GM18519 (cell line): ENCODE measurements around the gene PEAK3.

Source experiments
- ATAC-seq: cut with Tn5 transposase; IDR thresholded peaks from one replicate; pipeline ENCODE4 v1.9.1; 2021; ENCODE audit warnings: mild to moderate bottlenecking, moderate library complexity; ENCODE audit not compliant: unreplicated experiment, low FRiP score

The PEAK3 gene

DNA sequence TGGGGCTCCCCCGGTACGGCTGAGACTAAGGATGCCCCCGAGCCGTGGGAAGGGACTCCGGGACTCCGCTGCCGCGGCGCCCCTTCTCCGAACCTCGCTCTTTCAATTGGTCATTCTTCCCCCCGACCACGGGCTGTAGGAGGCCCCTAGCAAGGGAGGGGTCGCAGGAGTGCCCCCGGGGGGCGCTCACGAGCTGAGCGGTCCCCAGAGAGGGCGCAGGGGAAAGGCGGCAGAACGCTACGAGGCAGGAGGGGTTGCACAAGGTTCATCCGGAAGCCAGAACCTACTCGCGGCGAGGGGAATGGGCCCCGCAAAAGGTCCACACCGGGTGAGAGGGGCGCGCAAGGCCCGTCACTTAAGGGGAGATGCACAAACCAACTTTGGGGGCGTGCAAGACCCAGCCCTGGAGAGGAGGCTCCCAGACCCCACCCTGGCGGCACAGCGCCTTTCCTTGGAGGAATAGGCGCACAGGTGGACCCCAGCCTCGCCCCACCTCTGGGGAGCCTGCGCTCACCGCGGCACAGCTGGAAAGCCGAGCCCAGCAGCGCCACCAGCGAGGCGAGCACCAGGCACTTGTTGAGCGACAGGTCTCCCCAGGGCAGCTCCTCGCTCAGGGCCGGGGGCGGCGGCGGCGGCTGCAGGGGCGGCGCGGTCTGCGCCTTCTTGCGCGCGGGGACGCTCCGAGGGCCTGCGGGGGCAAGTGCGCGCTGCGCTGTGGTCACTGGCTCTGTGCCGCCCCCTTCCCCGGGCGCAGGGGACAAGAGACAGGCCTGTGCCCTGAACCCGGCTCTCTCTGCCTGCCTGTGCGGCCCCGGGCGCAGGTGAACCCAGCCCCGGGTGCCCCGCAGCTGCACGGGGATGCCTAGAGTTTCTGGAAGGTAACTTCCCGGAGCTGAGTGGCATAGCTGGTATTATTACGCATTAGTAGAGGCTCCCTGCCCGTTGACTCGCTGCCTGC lies 28.6 kb downstream of the PEAK3 start:
- no peak for ATAC-seq

DNA sequence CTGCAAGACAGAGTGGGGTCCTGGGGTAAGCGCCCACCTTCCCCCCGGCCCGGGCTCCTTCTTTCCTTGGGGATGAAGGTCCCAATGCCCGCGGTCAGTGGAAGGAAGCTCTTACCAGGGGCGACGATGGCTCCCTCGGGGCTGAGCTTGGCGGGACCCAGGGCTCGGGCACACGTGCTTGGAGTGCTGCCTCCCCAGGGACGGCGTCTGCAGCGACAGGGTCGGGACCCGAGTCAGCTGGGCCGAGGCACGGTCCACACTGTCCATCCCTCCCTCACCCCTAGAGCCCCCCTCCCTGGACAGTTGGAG lies 29.2 kb downstream of the PEAK3 start:
- no peak for ATAC-seq

DNA sequence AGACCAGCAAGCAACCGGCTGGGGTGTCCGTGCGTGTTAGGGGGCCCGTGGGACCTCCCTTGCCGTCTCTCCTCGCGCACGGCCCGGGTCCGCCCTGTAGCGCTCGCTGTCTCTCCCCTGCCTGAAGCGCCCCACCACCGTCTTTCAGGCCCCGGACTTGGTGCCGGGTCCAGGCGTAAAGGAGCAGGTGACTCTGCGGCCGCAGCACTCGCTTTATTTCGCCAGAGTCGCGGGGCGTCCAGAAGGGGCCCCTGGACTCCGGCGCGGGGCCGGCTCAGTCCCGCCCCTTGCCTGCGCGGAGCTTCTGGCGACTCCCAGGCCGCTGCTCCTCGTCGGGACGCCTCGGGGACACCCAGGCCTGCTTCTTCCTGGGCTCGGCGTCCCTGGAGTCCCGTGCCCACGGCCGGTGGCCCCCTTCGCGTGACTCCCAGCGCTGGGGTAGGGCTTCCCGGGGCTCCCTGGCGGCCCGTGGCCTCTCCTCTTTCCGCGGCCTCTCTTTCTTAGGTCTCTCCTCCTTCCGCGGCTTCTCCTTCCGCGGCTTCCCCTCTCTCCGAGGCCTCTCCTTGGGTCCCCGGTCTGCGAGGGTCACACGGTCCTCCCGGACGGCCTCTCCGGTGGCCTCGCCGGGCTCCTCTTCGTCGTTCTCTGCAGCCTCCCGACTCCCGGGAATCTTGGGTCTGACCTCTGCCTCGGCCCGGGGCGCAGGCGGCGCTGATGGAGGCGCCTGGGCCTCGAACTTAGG lies 29.7 kb downstream of the PEAK3 start:
- ATAC-seq = no peak

DNA sequence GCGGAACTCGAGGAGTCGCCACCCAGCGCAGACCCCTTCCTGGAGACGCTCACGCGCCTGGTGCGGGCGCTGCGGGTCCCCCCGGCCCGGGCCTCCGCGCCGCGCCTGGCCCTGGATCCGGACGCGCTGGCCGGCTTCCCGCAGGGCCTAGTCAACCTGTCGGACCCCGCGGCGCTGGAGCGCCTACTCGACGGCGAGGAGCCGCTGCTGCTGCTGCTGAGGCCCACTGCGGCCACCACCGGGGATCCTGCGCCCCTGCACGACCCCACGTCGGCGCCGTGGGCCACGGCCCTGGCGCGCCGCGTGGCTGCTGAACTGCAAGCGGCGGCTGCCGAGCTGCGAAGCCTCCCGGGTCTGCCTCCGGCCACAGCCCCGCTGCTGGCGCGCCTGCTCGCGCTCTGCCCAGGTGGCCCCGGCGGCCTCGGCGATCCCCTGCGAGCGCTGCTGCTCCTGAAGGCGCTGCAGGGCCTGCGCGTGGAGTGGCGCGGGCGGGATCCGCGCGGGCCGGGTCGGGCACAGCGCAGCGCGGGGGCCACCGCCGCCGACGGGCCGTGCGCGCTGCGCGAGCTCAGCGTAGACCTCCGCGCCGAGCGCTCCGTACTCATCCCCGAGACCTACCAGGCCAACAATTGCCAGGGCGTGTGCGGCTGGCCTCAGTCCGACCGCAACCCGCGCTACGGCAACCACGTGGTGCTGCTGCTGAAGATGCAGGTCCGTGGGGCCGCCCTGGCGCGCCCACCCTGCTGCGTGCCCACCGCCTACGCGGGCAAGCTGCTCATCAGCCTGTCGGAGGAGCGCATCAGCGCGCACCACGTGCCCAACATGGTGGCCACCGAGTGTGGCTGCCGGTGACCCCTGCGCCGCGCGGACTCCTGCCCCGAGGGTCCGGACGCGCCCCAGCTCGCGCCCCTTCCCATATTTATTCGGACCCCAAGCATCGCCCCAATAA lies 30.6 kb downstream of the PEAK3 start:
- no peak for ATAC-seq

DNA sequence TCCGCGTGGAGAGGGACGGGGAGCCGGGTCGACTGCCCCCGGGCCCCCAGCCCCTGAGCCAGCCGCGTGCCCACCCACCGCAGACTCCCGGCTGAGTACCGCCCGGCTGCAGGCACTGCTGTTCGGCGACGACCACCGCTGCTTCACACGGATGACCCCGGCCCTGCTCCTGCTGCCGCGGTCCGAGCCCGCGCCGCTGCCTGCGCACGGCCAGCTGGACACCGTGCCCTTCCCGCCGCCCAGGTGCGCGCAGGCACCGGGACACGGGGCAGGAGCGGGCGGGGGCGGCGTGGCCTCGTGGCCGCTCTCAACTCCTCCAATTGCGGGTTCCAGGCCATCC lies 31.2 kb downstream of the PEAK3 start:
- ATAC-seq = no peak

DNA sequence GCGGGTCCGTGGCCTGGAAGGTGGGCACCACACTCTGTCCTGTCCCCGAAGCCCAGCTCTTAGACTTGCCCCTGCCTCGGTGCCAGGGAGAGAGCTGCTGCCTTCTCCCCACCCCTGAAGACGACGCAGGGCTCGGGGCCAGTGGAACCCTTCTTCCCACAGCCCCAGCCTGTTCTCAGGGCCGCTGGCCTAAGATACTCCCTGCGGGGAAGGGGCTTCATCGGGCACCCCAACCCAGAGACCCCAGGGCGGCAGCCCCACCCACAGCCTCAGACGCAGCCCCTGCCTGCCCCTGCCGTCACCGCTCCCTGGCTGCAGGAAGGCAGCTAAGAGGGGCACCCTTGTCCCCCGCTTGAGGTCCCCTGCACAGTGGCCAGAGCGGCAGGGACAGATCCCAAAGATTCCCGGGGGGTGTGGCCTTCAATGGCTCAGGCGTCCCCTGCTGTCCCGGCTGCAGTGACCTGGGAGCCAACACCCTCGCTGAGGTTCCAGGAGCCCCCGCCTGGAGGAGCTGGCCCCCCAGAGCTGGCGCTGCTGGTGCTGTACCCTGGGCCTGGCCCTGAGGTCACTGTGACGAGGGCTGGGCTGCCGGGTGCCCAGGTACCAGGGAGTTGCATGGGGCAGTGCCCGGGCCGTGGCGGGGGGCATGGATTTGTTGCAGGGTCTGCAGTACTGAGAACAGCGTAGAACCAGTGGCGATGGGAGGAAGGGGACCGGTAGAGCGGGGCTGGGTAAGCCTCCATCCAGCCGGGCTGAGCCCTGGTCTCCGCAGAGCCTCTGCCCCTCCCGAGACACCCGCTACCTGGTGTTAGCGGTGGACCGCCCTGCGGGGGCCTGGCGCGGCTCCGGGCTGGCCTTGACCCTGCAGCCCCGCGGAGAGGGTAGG lies 31.9 kb downstream of the PEAK3 start:
- no peak for ATAC-seq

DNA sequence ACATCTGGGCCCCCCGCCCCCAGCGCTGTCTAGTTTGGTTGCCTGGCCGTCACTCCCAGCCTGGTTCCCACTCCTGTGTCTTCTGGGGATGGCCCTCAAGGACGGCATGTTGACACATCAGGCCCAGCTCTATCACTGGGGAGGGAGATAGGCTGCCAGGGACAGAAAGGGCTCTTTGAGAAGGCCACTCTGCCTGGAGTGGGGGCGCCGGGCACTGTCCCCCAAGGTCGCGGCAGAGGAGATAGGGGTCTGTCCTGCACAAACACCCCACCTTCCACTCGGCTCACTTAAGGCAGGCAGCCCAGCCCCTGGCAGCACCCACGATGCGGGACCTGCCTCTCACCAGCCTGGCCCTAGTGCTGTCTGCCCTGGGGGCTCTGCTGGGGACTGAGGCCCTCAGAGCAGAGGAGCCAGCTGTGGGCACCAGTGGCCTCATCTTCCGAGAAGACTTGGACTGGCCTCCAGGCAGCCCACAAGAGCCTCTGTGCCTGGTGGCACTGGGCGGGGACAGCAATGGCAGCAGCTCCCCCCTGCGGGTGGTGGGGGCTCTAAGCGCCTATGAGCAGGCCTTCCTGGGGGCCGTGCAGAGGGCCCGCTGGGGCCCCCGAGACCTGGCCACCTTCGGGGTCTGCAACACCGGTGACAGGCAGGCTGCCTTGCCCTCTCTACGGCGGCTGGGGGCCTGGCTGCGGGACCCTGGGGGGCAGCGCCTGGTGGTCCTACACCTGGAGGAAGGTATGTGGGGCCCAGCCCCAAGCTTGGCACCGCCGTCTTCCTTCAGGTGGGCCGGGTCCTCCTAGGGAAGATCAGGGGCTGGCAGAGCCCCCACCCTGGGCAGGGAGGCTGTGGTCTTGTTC lies 32.7 kb downstream of the PEAK3 start, which contains the start of gene AMH:
Gene AMH (plus strand): TSS at position 314 of the 857 bp plus-strand sequence. CDS start 10 bp downstream, at position 324.
- ATAC-seq = no peak

DNA sequence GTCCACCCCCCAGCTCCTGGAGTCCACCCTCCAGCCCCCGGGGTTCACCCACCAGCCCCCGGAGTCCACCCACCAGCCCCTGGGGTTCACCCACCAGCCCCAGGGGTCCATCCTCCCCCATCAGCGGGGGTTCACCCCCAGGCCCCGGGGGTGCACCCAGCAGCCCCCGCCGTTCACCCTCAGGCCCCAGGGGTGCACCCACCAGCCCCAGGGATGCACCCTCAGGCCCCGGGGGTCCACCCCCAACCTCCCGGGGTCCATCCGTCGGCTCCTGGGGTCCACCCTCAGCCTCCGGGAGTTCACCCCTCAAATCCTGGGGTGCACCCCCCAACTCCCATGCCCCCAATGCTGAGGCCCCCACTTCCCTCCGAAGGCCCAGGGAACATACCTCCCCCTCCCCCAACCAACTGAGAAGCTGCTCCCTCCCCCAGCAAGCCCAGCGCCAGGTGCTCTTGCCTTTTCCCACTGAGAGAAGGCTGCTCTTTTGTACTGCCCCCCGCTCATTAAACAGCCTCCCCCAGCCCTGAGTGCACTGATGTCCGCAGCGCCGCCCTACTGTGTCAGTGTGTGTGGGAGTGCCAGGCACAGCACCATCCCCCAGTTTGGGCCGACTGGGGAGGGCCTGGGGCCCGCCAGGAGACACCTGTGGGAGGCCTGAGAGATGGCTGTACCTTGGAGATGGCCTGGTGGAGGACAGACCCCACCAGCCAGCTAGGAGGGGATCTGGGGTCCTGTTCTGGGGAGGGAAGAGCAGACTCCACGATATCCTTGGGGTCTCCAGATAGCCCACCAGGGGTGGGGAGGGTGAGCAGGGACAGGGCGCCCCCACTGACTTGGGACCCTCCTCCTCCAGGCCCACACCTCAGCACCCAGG lies 33.6 kb downstream of the PEAK3 start:
- ATAC-seq = no peak

DNA sequence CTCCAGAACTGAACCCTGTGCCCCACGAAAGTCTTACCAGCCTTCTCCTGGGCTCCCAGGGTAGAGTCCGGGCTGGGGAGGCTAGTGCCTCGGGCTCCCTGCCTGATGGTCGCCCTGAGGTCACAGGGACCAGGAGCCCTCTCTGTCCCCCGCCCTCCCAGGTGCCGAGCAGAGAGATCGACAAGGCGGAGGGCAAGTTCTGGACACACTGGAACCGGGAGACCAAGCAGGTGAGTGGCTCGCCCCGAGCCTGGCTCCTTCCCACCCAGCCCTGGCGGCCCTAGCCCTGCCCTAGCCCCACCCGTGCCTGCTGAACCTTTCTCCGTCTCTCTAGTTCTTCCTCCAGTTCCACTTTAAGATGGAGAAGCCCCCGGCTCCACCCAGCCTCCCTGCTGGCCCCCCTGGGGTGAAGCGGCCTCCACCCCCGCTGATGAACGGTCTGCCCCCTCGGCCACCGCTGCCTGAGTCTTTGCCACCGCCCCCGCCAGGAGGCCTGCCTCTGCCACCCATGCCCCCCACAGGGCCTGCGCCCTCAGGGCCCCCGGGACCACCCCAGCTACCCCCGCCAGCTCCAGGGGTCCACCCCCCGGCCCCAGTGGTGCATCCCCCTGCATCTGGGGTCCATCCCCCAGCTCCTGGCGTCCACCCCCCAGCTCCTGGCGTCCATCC lies 34.4 kb downstream of the PEAK3 start:
- no peak for ATAC-seq

DNA sequence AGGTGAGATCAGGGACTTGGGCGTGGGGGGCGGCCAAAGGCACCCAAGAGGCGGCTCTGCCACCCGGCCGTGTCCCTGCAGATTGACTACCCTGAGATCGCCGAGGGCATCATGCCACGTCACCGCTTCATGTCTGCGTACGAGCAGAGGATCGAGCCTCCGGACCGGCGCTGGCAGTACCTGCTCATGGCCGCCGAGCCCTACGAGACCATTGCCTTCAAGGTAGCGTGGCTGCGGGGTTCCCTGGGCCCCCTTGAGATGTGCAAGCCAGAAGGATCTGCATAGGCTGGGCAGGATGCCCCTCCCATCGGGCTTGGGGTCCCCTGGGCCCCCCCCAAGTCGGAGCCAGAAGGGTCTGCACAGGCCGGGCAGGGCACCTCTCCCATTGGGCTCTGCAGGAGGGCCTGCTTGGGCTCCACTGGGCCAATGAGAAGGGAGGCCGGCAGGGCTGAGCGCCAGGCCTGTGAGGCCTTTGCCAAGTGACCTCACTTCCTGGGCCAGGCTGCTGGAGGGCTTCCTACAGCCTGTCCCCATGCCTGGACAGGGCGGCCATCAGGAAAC lies 35.1 kb downstream of the PEAK3 start:
- no peak for ATAC-seq

DNA sequence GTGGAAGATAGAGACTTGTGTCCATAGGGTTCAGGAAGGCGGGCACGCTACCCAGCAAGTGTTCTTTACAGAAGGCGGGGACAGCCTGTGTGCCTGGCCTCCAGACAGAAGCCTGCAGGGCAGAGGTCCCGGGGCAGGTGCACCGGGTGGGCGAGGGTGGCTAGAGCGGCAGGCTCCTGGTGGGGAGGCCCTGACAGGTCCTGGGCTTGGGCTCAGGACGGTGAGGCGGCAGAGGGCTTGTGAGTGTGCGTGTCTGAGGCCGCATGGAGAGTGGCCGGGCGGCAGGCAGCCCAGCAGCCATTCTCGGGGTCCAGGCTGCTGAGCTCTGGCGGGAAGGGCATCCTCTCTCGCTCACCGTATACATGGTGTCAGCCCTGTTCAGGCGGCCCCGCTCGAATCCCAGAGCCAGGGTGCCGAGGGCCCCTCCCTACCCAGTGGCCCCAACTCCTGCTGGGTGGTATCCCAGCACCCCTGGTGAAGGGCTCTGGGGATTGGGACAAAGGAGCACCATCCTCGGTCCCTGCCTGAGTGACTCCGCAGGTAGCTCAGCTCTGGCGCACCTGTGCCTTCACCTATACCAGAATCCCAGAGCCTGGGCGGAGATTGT lies 35.9 kb downstream of the PEAK3 start:
- ATAC-seq = no peak

DNA sequence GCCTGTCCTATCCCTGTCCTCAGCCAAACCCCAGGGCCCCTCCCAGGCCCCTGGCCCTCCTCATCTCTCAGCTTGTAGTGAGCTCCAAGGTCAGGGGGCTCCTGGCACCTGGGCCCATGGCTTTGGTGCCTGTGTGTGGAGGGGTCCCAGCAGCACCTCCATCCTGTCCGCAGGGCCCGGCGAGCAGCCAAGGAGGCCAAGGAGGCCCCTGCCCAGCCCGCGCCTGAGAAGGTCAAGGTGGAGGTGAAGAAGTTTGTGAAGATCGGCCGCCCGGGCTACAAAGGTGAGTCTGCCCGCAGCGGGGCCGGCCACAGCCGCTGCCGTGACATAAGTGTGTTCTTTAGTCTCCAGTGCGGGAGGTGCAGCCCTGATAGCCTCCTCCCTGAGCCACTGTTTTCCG lies 36.7 kb downstream of the PEAK3 start:
- ATAC-seq = no peak

DNA sequence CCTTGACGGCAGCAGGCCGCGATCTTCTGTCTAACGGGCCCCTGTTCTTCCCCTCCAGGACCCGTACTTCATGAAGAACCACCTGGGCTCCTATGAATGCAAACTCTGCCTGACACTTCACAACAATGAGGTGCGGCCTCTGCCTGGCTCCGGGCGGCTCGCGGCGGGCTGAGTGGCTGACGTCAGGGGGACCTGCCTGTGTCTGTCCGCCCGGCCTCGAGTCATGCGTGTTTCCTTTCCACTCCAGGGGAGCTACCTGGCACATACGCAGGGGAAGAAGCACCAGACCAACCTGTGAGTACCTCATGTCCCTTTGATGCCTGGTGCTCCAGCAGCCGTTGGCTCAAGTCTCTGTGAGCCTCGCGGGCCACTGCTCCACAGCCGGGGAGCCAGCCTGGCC lies 37.5 kb downstream of the PEAK3 start:
- ATAC-seq = no peak

DNA sequence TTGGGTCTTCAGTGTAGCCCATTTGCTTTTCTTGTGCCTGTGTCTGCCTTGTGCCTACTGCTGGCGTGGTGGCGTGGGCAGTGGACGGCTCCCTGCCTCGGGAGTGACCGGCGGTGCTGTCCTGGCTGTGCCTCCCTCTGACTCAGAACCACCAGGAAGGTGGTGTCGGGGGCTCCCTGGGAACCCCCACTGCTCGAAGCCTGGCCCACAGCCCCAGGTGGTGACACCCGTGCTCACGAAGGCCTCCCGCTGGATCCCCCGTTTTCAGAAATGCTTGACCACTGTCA lies 37.9 kb downstream of the PEAK3 start:
- ATAC-seq = no peak

DNA sequence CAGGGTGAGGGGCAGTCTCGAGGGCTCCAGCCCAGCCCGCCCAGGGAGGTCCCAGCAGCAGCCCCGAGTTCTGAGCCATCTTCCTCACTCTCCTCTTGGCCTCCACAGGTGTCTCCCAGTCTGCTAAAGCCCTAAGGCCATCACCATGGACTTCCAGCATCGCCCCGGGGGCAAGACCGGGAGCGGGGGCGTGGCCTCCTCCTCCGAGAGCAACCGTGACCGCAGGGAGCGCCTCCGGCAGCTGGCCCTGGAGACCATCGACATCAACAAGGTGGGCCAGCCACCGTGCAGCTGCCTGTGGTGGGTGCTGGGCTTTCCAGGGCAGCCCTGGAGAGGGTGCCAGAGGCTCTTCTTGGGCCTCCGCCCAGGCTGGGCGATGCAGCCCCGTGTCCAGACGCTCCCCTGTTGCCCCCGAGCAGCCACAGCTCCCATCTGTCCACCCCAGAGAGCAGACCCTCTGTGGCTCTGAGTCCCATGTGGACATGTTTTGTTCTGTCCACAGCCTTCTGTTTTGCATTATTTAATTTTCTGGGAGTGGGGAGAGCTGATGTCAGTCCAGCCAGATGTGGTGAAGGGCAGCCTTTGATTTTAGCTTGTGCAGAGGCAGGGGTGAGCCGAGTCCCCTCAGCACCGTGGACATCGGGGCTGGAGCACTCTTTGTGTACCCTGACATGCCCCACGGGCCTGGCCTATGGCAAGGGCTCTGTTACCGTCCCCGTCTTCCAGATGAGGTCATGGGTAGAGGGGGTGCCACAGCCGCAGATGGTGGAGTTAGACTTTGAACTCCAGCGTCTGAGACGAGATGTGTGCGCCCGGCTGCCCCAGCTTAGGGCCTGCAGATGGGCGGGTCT lies 38.5 kb downstream of the PEAK3 start:
- no peak for ATAC-seq

DNA sequence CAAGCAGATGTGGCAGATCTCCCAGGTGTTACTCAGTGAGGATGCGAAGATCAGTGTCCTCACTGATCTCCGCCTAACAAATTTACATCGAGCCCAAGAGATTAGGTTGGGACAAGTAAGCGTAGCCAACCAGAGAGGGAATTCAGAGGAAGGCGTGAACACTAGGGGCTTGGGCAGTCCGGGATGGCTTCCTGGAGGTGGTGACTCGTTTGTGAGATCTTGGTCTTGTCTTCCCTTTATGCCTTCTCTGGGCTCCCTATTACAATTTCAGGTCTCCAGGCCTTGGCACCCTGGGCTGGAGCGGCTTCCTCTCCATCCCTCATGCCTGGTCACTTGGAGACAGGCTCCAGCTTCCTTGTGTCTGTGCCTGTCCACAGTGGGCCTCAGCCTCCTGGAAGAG lies 39.2 kb downstream of the PEAK3 start:
- no peak for ATAC-seq
